HepG2 (cell line): Measurements from ENCODE around the gene FGD3. TPM values are rescaled to one million over a fixed set of nuclear protein-coding genes. Genes with fewer than 3 reads are reported as not detected.
A peak's percentile ranks its signal among the peaks of the same experiment; 100 is the strongest.

Source experiments
- ATAC-seq: fragments of 200-7000 bp; cut with Tn5 transposase; 3 replicates; pipeline ENCODE4 v1.9.1; 2020; ENCODE audit warnings: mild to moderate bottlenecking, moderate library complexity
- BruUV-seq: library from RNA; stranded (reverse); fragments of 400-500 nt; replicated peaks from 2 replicates; lab custom pipeline; 2021; lab: Mats Ljungman, UMichigan
- CTCF ChIA-PET: fragments of 300-600 bp; formaldehyde crosslinking; extraction: SDS; loops from one replicate; lab custom pipeline; 2021; ENCODE audit warnings: low total read pairs, inconsistent platforms, low intra/inter-chr PET ratio; lab: Yijun Ruan, JAX
- POLR2A ChIA-PET: fragments of 350-600 bp; sonication (Branson Sonifier 250); formaldehyde crosslinking; loops from one replicate; lab custom pipeline; 2020; ENCODE audit warnings: antibody characterized with exemption, inconsistent platforms; lab: Yijun Ruan, JAX
- DNase-seq: peaks from one replicate; pipeline ENCODE4 v3.0.0-alpha.2; 2015; ENCODE audit warnings: low spot score
- FAIRE-seq: peaks from 3 replicates; lab custom pipeline; 2011; peaks lifted over from hg19 to GRCh38; lab: Jason Lieb, UNC
- H2AFZ ChIP-seq: one replicate; pipeline ENCODE4 v1.6.1; 2011; ENCODE audit warnings: low read length, inconsistent platforms
- H3K27ac ChIP-seq: fragments of 300-600 bp; 3 replicates; pipeline ENCODE4 v1.8.0; 2011; ENCODE audit warnings: mixed run types, mild to moderate bottlenecking, mixed read lengths, low read length, inconsistent platforms; ENCODE audit not compliant: insufficient read depth; ENCODE audit errors: extremely low read length
- H3K27me3 ChIP-seq, 2 experiments: fragments of 200-600 bp in 1 of 2; 2 replicates in 1 of 2; 3 replicates in 1 of 2; pipeline versions ENCODE4 v1.6.0 to v1.8.0; 2011; ENCODE audit warnings: low read length in 2 of 2, mild to moderate bottlenecking in 2 of 2, moderate library complexity in 2 of 2, inconsistent platforms in 1 of 2; ENCODE audit not compliant: insufficient read depth in 2 of 2, control insufficient read depth in 1 of 2
- H3K36me3 ChIP-seq, 2 experiments: fragments of 200-600 bp in 1 of 2; replicated peaks in 1 of 2; 2 replicates in 1 of 2; 3 replicates in 1 of 2; pipeline versions ENCODE4 v1.5.1 to v1.8.0; 2011; ENCODE audit warnings: low read length in 2 of 2, inconsistent platforms in 1 of 2; ENCODE audit not compliant: insufficient read depth in 2 of 2, control insufficient read depth in 1 of 2
- H3K4me1 ChIP-seq: 2 replicates; pipeline ENCODE4 v1.5.1; 2012; ENCODE audit warnings: low read length, inconsistent platforms; ENCODE audit not compliant: insufficient read depth
- H3K4me2 ChIP-seq: 2 replicates; pipeline ENCODE4 v1.6.0; 2011; ENCODE audit warnings: low read depth, low read length, inconsistent platforms
- H3K4me3 ChIP-seq, 3 experiments: fragments of 200-600 bp in 1 of 3; sonication (generic), shearing (Covaris generic) in 1 of 3; replicated peaks in 1 of 3; 2 replicates each; pipeline ENCODE4 v1.5.1; 2011 to 2016; ENCODE audit warnings: low read length in 3 of 3, inconsistent platforms in 2 of 3, low read depth in 2 of 3, mild to moderate bottlenecking in 2 of 3, control low read depth in 1 of 3, mixed read lengths in 1 of 3; ENCODE audit not compliant: insufficient read depth in 1 of 3
- H3K79me2 ChIP-seq: one replicate; pipeline ENCODE4 v1.6.1; 2011; ENCODE audit warnings: low read length, inconsistent platforms; ENCODE audit not compliant: insufficient read depth
- H3K9ac ChIP-seq: 2 replicates; pipeline ENCODE4 v1.6.0; 2011; ENCODE audit warnings: mild to moderate bottlenecking, low read depth, low read length, inconsistent platforms; ENCODE audit not compliant: insufficient read depth
- H3K9me3 ChIP-seq: 2 replicates; pipeline ENCODE4 v1.5.1; 2012; ENCODE audit warnings: mild to moderate bottlenecking, low read length
- H4K20me1 ChIP-seq: 2 replicates; pipeline ENCODE4 v1.6.0; 2011; ENCODE audit warnings: inconsistent platforms, mild to moderate bottlenecking, low read length, moderate library complexity; ENCODE audit not compliant: insufficient read depth
- DMTF1 ChIP-seq: sonication (generic); formaldehyde crosslinking; IDR thresholded peaks from 2 replicates; pipeline ENCODE4 v1.4.0; 2020; ENCODE audit warnings: mild to moderate bottlenecking, missing genetic modification reagents
- FOSL2 ChIP-seq: sonication (generic); formaldehyde crosslinking; IDR thresholded peaks from 2 replicates; pipeline ENCODE4 v1.4.0; 2020; ENCODE audit warnings: missing genetic modification reagents
- GABPA ChIP-seq, 2 experiments: IDR thresholded peaks; 2 replicates each; pipeline ENCODE4 v1.6.1; 2011 to 2016; ENCODE audit warnings: low read depth in 2 of 2, low read length in 1 of 2, missing biosample characterization in 1 of 2, missing genetic modification characterization in 1 of 2
- HNF4G ChIP-seq, 2 experiments: sonication (generic) in 1 of 2; formaldehyde crosslinking in 1 of 2; IDR thresholded peaks; 2 replicates each; pipeline versions ENCODE4 v1.4.0 to v1.6.1; 2011 to 2020; ENCODE audit warnings: borderline replicate concordance in 2 of 2, low read depth in 2 of 2, mild to moderate bottlenecking in 2 of 2, low read length in 1 of 2, missing genetic modification reagents in 1 of 2, moderate library complexity in 1 of 2
- SALL1 ChIP-seq: sonication (generic); formaldehyde crosslinking; IDR thresholded peaks from 2 replicates; pipeline ENCODE4 v1.8.0; 2022; ENCODE audit warnings: mild to moderate bottlenecking, missing genetic modification reagents
- ZKSCAN5 ChIP-seq: sonication (generic); formaldehyde crosslinking; IDR thresholded peaks from 2 replicates; pipeline ENCODE4 v1.5.1; 2020; ENCODE audit warnings: mild to moderate bottlenecking, missing genetic modification reagents
- ZNF121 ChIP-seq: sonication (generic); formaldehyde crosslinking; IDR thresholded peaks from 2 replicates; pipeline ENCODE4 v1.5.0; 2020; ENCODE audit warnings: mild to moderate bottlenecking, missing genetic modification reagents
- ZNF143 ChIP-seq: sonication (generic); formaldehyde crosslinking; IDR thresholded peaks from 2 replicates; pipeline ENCODE4 v1.4.0; 2020; ENCODE audit warnings: missing genetic modification reagents
- WGBS: methylation state at CpG from one replicate; pipeline ENCODE4 v1.1.6; 2017; ENCODE audit warnings: low lambda C conversion rate; 5-methylcytosine and 5-hydroxymethylcytosine counted together
- in situ Hi-C: cut with HindIII; loops from 2 replicates; pipeline ENCODE4 v1.10.0; 2017; ENCODE audit warnings: low pct_unique_long_range_greater_than_20kb; ENCODE audit not compliant: extremely low pct_ligation_motif_present
- intact Hi-C: fragments of 100-400 bp; cut with micrococcal nuclease; formaldehyde crosslinking; loops from one replicate; pipeline ENCODE4 v1.10.0; 2022; ENCODE audit not compliant: unreplicated experiment
- polyA plus RNA-seq, 8 experiments: library from polyadenylated mRNA; depleted of rRNA in 3 of 8; stranded (reverse) in 7 of 8; unstranded in 1 of 8; fragments of >200 nt; fragmentation: Illumina TruSeq in 4 of 8; extraction: Trizol in 4 of 8; gene quantifications; 2 replicates each; pipeline versions ENCODE4 v1.2.1 to v1.2.3, GENCODE V29; 2011 to 2016; ENCODE audit warnings: low read depth in 4 of 8, missing spikeins in 1 of 8, mixed read lengths in 1 of 8; ENCODE audit not compliant: insufficient read depth in 1 of 8
- total RNA-seq, 5 experiments: library from RNA; depleted of rRNA; stranded (reverse); fragments of >200 nt; fragmentation: Illumina TruSeq; extraction: Trizol; gene quantifications; 2 replicates each; pipeline ENCODE4 v1.2.3, GENCODE V29; 2016; ENCODE audit warnings: low read depth in 1 of 5
- TF ChIP-seq, protein P1 (sequence below): sonication (generic); formaldehyde crosslinking; IDR thresholded peaks from 2 replicates; pipeline ENCODE4 v1.4.0; 2020; ENCODE audit warnings: missing genetic modification reagents
- TF ChIP-seq, protein P2 (sequence below): sonication (generic); formaldehyde crosslinking; IDR thresholded peaks from 2 replicates; pipeline ENCODE4; 2020; ENCODE audit warnings: missing genetic modification reagents, mild to moderate bottlenecking, borderline replicate concordance

Gene FGD3
- total and polyA plus RNA-seq, 2 of the 13 experiments (the other 11 are each of a cell fraction or from before 2014, with no cell fraction given) = 0.53 to 1.1 TPM

GRCh38 chr9:93060746-93061259 is 113.5 kb downstream of the FGD3 start:
- intact Hi-C loops (loop anchor here (1.0 kb wide), 1 partner anchor 31 kb away; no protein-coding TSS in a partner anchor), in situ Hi-C loops (no loop called here)
- ChIA-PET POLR2A (interaction anchor here (0.5 kb wide), 1 partner anchor 21 kb away, joined by 3 read pairs; no protein-coding TSS in a partner anchor), CTCF (no interaction called here)
- TF ChIP-seq FOSL2 (CRISPR knock-in tag) (no peak), ZKSCAN5 (CRISPR knock-in tag) (no peak), DMTF1 (CRISPR knock-in tag) (no peak), HNF4G (IDR thresholded peaks at IDR 0.05; ENCODE audit: borderline replicate concordance, low read depth, low read length) (no peak), HNF4G (CRISPR knock-in tag; IDR thresholded peaks at IDR 0.05; ENCODE audit: borderline replicate concordance, low read depth) (no peak), GABPA (IDR thresholded peaks at IDR 0.05; ENCODE audit: low read depth, low read length) (no peak), GABPA (CRISPR knock-in tag; IDR thresholded peaks at IDR 0.05; ENCODE audit: low read depth) (0 out of 2 replicates have a peak, but pooled peaks have one; percentile 22), ZNF143 (CRISPR knock-in tag) (peak; percentile 45; the same call in 1 of the 2 replicates), SALL1 (CRISPR knock-in tag) (0 out of 2 replicates have a peak, but pooled peaks have one; percentile 7), ZNF121 (CRISPR knock-in tag) (0 out of 2 replicates have a peak, but pooled peaks have one; percentile 17)
- TF ChIP-seq, protein P1, sequence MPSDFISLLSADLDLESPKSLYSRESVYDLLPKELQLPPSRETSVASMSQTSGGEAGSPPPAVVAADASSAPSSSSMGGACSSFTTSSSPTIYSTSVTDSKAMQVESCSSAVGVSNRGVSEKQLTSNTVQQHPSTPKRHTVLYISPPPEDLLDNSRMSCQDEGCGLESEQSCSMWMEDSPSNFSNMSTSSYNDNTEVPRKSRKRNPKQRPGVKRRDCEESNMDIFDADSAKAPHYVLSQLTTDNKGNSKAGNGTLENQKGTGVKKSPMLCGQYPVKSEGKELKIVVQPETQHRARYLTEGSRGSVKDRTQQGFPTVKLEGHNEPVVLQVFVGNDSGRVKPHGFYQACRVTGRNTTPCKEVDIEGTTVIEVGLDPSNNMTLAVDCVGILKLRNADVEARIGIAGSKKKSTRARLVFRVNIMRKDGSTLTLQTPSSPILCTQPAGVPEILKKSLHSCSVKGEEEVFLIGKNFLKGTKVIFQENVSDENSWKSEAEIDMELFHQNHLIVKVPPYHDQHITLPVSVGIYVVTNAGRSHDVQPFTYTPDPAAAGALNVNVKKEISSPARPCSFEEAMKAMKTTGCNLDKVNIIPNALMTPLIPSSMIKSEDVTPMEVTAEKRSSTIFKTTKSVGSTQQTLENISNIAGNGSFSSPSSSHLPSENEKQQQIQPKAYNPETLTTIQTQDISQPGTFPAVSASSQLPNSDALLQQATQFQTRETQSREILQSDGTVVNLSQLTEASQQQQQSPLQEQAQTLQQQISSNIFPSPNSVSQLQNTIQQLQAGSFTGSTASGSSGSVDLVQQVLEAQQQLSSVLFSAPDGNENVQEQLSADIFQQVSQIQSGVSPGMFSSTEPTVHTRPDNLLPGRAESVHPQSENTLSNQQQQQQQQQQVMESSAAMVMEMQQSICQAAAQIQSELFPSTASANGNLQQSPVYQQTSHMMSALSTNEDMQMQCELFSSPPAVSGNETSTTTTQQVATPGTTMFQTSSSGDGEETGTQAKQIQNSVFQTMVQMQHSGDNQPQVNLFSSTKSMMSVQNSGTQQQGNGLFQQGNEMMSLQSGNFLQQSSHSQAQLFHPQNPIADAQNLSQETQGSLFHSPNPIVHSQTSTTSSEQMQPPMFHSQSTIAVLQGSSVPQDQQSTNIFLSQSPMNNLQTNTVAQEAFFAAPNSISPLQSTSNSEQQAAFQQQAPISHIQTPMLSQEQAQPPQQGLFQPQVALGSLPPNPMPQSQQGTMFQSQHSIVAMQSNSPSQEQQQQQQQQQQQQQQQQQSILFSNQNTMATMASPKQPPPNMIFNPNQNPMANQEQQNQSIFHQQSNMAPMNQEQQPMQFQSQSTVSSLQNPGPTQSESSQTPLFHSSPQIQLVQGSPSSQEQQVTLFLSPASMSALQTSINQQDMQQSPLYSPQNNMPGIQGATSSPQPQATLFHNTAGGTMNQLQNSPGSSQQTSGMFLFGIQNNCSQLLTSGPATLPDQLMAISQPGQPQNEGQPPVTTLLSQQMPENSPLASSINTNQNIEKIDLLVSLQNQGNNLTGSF (CRISPR knock-in tag) = no peak
- TF ChIP-seq, protein P2, sequence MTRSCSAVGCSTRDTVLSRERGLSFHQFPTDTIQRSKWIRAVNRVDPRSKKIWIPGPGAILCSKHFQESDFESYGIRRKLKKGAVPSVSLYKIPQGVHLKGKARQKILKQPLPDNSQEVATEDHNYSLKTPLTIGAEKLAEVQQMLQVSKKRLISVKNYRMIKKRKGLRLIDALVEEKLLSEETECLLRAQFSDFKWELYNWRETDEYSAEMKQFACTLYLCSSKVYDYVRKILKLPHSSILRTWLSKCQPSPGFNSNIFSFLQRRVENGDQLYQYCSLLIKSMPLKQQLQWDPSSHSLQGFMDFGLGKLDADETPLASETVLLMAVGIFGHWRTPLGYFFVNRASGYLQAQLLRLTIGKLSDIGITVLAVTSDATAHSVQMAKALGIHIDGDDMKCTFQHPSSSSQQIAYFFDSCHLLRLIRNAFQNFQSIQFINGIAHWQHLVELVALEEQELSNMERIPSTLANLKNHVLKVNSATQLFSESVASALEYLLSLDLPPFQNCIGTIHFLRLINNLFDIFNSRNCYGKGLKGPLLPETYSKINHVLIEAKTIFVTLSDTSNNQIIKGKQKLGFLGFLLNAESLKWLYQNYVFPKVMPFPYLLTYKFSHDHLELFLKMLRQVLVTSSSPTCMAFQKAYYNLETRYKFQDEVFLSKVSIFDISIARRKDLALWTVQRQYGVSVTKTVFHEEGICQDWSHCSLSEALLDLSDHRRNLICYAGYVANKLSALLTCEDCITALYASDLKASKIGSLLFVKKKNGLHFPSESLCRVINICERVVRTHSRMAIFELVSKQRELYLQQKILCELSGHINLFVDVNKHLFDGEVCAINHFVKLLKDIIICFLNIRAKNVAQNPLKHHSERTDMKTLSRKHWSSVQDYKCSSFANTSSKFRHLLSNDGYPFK = no peak
- H3K27me3 ChIP-seq = peaks cover 4% of the 10 kb centered on the region in 2 experiments; a peak in 3 of 5 replicates
- no peak for DNase-seq
- BruUV-seq = no TSS peak
- no peak for FAIRE-seq
- WGBS = 48% methylated on average over 4 of the region's 8 CpGs
- peak overlapping the region; percentile 63 for H3K27ac ChIP-seq
- no peaks in the 10 kb centered on the region for H3K36me3 ChIP-seq
- 0 out of 2 replicates have a peak overlapping the region, but pooled peaks have one; percentile 5 for H3K9ac ChIP-seq
- no peaks in the 10 kb centered on the region for H3K79me2 ChIP-seq
- H3K4me2 ChIP-seq = peak overlapping the region; percentile 71
- no peaks in the 10 kb centered on the region for H4K20me1 ChIP-seq
- peak overlapping the region in 1 of 3 experiments; percentile 44; a peak in 2 of 6 replicates for H3K4me3 ChIP-seq
- ATAC-seq = peak; percentile 3; the same call in 1 of the 3 replicates
- H3K9me3 ChIP-seq = no peaks in the 10 kb centered on the region
- no peak overlapping the region for H2AFZ ChIP-seq
- peaks cover 58% of the 10 kb centered on the region for H3K4me1 ChIP-seq
